ENCODE data around the gene TMPRSS12.
"Not testable (repeated sequence)": the region's sequence is repeated elsewhere in the genome, so short reads cannot be mapped to it uniquely, and the experiment has no call there.

The TMPRSS12 gene

GRCh38 chr12:50862316-50862715, 19.6 kb downstream of the TMPRSS12 start:
- Histone ChIP-seq H3K27me3 (ENCODE audit: control insufficient read depth, insufficient read depth, low read length) (no peaks in the 10 kb centered on the region), H3K4me3 (ENCODE audit: low read depth, low read length) (no peak overlapping the region), H3K9ac (ENCODE audit: low read length) (no peak overlapping the region), H3K27ac (ENCODE audit: low read depth, low read length) (no peak overlapping the region), H3K36me3 (ENCODE audit: control insufficient read depth, insufficient read depth, low read length) (no peaks in the 10 kb centered on the region), H3K4me1 (ENCODE audit: control insufficient read depth, insufficient read depth, low read length) (no peaks in the 10 kb centered on the region), H3K9me3 (ENCODE audit: control insufficient read depth, insufficient read depth, low read depth, low read length) (peaks cover 15% of the 10 kb centered on the region)

GRCh38 chr12:50865266-50865665, 22.5 kb downstream of the TMPRSS12 start:
- H3K4me3 ChIP-seq (ENCODE audit: low read depth, low read length): no peak overlapping the region
- no peaks in the 10 kb centered on the region for H3K27me3 ChIP-seq (ENCODE audit: control insufficient read depth, insufficient read depth, low read length)
- H3K9ac ChIP-seq (ENCODE audit: low read length): no peak overlapping the region
- no peak overlapping the region for H3K27ac ChIP-seq (ENCODE audit: low read depth, low read length)
- peaks cover 18% of the 10 kb centered on the region for H3K9me3 ChIP-seq (ENCODE audit: control insufficient read depth, insufficient read depth, low read depth, low read length)
- H3K36me3 ChIP-seq (ENCODE audit: control insufficient read depth, insufficient read depth, low read length): no peaks in the 10 kb centered on the region
- H3K4me1 ChIP-seq (ENCODE audit: control insufficient read depth, insufficient read depth, low read length): no peaks in the 10 kb centered on the region

- H3K36me3 ChIP-seq (ENCODE audit: control insufficient read depth, insufficient read depth, low read length); H3K9ac ChIP-seq (ENCODE audit: low read length); H3K4me3 ChIP-seq (ENCODE audit: low read depth, low read length); H3K27ac ChIP-seq (ENCODE audit: low read depth, low read length); H3K4me1 ChIP-seq (ENCODE audit: control insufficient read depth, insufficient read depth, low read length); H3K27me3 ChIP-seq (ENCODE audit: control insufficient read depth, insufficient read depth, low read length): not testable (repeated sequence)
- H3K9me3 ChIP-seq (ENCODE audit: control insufficient read depth, insufficient read depth, low read depth, low read length): peaks cover 18% of the 10 kb centered on the region
Measured at GRCh38 chr12:50868881-50869280, 26.2 kb downstream of the TMPRSS12 start.

GRCh38 chr12:50882563-50882962, 39.8 kb downstream of the TMPRSS12 start:
- H3K36me3 ChIP-seq (ENCODE audit: control insufficient read depth, insufficient read depth, low read length): no peaks in the 10 kb centered on the region
- peaks cover 6% of the 10 kb centered on the region; the same call in 1 of the 2 replicates for H3K9me3 ChIP-seq (ENCODE audit: control insufficient read depth, insufficient read depth, low read depth, low read length)
- H3K9ac ChIP-seq (ENCODE audit: low read length): no peak overlapping the region

GRCh38 chr12:50887191-50887590, 44.5 kb downstream of the TMPRSS12 start:
- Histone ChIP-seq H3K27ac (ENCODE audit: low read depth, low read length) (no peak overlapping the region), H3K4me3 (ENCODE audit: low read depth, low read length) (no peak overlapping the region), H3K36me3 (ENCODE audit: control insufficient read depth, insufficient read depth, low read length) (no peaks in the 10 kb centered on the region), H3K4me1 (ENCODE audit: control insufficient read depth, insufficient read depth, low read length) (no peaks in the 10 kb centered on the region), H3K27me3 (ENCODE audit: control insufficient read depth, insufficient read depth, low read length) (no peaks in the 10 kb centered on the region), H3K9me3 (ENCODE audit: control insufficient read depth, insufficient read depth, low read depth, low read length) (peaks cover 6% of the 10 kb centered on the region; the same call in 1 of the 2 replicates), H3K9ac (ENCODE audit: low read length) (no peak overlapping the region)

More at GRCh38 chr12:50882563-50882962, 39.8 kb downstream of the TMPRSS12 start:
- no peak overlapping the region for H3K27ac ChIP-seq (ENCODE audit: low read depth, low read length)
- H3K4me3 ChIP-seq (ENCODE audit: low read depth, low read length): no peak overlapping the region
- no peaks in the 10 kb centered on the region for H3K27me3 ChIP-seq (ENCODE audit: control insufficient read depth, insufficient read depth, low read length)
- no peaks in the 10 kb centered on the region for H3K4me1 ChIP-seq (ENCODE audit: control insufficient read depth, insufficient read depth, low read length)

GRCh38 chr12:50888666-50889065, 45.9 kb downstream of the TMPRSS12 start:
- no peaks in the 10 kb centered on the region for H3K36me3 ChIP-seq (ENCODE audit: control insufficient read depth, insufficient read depth, low read length)

GRCh38 chr12:50894241-50894640, 51.5 kb downstream of the TMPRSS12 start:
- Histone ChIP-seq H3K27ac (ENCODE audit: low read depth, low read length) (no peak overlapping the region), H3K9me3 (ENCODE audit: control insufficient read depth, insufficient read depth, low read depth, low read length) (0 out of 2 replicates have a peak, but pooled peaks cover 4% of the 10 kb centered on the region), H3K36me3 (ENCODE audit: control insufficient read depth, insufficient read depth, low read length) (no peaks in the 10 kb centered on the region), H3K4me3 (ENCODE audit: low read depth, low read length) (no peak overlapping the region), H3K9ac (ENCODE audit: low read length) (no peak overlapping the region), H3K4me1 (ENCODE audit: control insufficient read depth, insufficient read depth, low read length) (no peaks in the 10 kb centered on the region), H3K27me3 (ENCODE audit: control insufficient read depth, insufficient read depth, low read length) (no peaks in the 10 kb centered on the region)

More at GRCh38 chr12:50888666-50889065, 45.9 kb downstream of the TMPRSS12 start:
- Histone ChIP-seq H3K27me3 (ENCODE audit: control insufficient read depth, insufficient read depth, low read length) (no peaks in the 10 kb centered on the region), H3K4me3 (ENCODE audit: low read depth, low read length) (no peak overlapping the region), H3K27ac (ENCODE audit: low read depth, low read length) (no peak overlapping the region), H3K9me3 (ENCODE audit: control insufficient read depth, insufficient read depth, low read depth, low read length) (no peaks in the 10 kb centered on the region), H3K9ac (ENCODE audit: low read length) (no peak overlapping the region), H3K4me1 (ENCODE audit: control insufficient read depth, insufficient read depth, low read length) (no peaks in the 10 kb centered on the region)

GRCh38 chr12:50901685-50902113, 59.0 kb downstream of the TMPRSS12 start:
- Histone ChIP-seq H3K36me3 (ENCODE audit: control insufficient read depth, insufficient read depth, low read length) (no peaks in the 10 kb centered on the region), H3K27ac (ENCODE audit: low read depth, low read length) (no peak overlapping the region), H3K4me1 (ENCODE audit: control insufficient read depth, insufficient read depth, low read length) (no peaks in the 10 kb centered on the region), H3K9ac (ENCODE audit: low read length) (no peak overlapping the region), H3K4me3 (ENCODE audit: low read depth, low read length) (no peak overlapping the region), H3K27me3 (ENCODE audit: control insufficient read depth, insufficient read depth, low read length) (no peaks in the 10 kb centered on the region), H3K9me3 (ENCODE audit: control insufficient read depth, insufficient read depth, low read depth, low read length) (peaks cover 7% of the 10 kb centered on the region; the same call in 1 of the 2 replicates)

- not testable (repeated sequence) for H3K9ac ChIP-seq (ENCODE audit: low read length); H3K36me3 ChIP-seq (ENCODE audit: control insufficient read depth, insufficient read depth, low read length); H3K4me1 ChIP-seq (ENCODE audit: control insufficient read depth, insufficient read depth, low read length); H3K27ac ChIP-seq (ENCODE audit: low read depth, low read length); H3K4me3 ChIP-seq (ENCODE audit: low read depth, low read length); H3K27me3 ChIP-seq (ENCODE audit: control insufficient read depth, insufficient read depth, low read length)
- H3K9me3 ChIP-seq (ENCODE audit: control insufficient read depth, insufficient read depth, low read depth, low read length): peaks cover 25% of the 10 kb centered on the region
Measured at GRCh38 chr12:50908479-50908878, 65.8 kb downstream of the TMPRSS12 start.

- H3K4me3 ChIP-seq (ENCODE audit: low read depth, low read length); H3K9ac ChIP-seq (ENCODE audit: low read length); H3K36me3 ChIP-seq (ENCODE audit: control insufficient read depth, insufficient read depth, low read length); H3K27me3 ChIP-seq (ENCODE audit: control insufficient read depth, insufficient read depth, low read length); H3K4me1 ChIP-seq (ENCODE audit: control insufficient read depth, insufficient read depth, low read length); H3K27ac ChIP-seq (ENCODE audit: low read depth, low read length): not testable (repeated sequence)
- peaks cover 61% of the 10 kb centered on the region for H3K9me3 ChIP-seq (ENCODE audit: control insufficient read depth, insufficient read depth, low read depth, low read length)
Measured at GRCh38 chr12:50912361-50912760, 69.6 kb downstream of the TMPRSS12 start.

GRCh38 chr12:50913224-50913623, 70.5 kb downstream of the TMPRSS12 start:
- no peak overlapping the region for H3K27ac ChIP-seq (ENCODE audit: low read depth, low read length)
- H3K9me3 ChIP-seq (ENCODE audit: control insufficient read depth, insufficient read depth, low read depth, low read length): peaks cover 67% of the 10 kb centered on the region
- no peaks in the 10 kb centered on the region for H3K4me1 ChIP-seq (ENCODE audit: control insufficient read depth, insufficient read depth, low read length)
- no peak overlapping the region for H3K4me3 ChIP-seq (ENCODE audit: low read depth, low read length)
- H3K27me3 ChIP-seq (ENCODE audit: control insufficient read depth, insufficient read depth, low read length): no peaks in the 10 kb centered on the region
- no peaks in the 10 kb centered on the region for H3K36me3 ChIP-seq (ENCODE audit: control insufficient read depth, insufficient read depth, low read length)
- H3K9ac ChIP-seq (ENCODE audit: low read length): no peak overlapping the region
